GM12892 (cell line): Measurements from ENCODE around the gene VSTM4.

ENCODE experiments used
- POLR2A ChIP-seq: IDR thresholded peaks from 2 replicates; pipeline ENCODE4 v1.6.1; 2011; ENCODE audit warnings: low read depth, low read length, control low read depth
- POLR2AphosphoS5 ChIP-seq: IDR thresholded peaks from 2 replicates; pipeline ENCODE4 v1.6.1; 2011; ENCODE audit warnings: low read depth, low read length, control low read depth
- TAF1 ChIP-seq: IDR thresholded peaks from 2 replicates; pipeline ENCODE4 v1.6.1; 2011; ENCODE audit warnings: low read depth, mild to moderate bottlenecking, control low read depth, low read length, borderline replicate concordance

GRCh38 chr10:49000437-49001398 is 114.6 kb downstream of the VSTM4 start:
- TF ChIP-seq POLR2A (no peak), POLR2AphosphoS5 (no peak), TAF1 (no peak)
